Caco-2 (cell line): Measurements from ENCODE around the gene ZNF521. TPM values are rescaled to one million over a fixed set of nuclear protein-coding genes. Genes with fewer than 3 reads are reported as not detected.

ENCODE experiments used
- BruUV-seq: library from RNA; stranded (reverse); fragments of 400-500 nt; replicated peaks from 2 replicates; lab custom pipeline; 2021; lab: Mats Ljungman, UMichigan
- CTCF ChIA-PET: fragments of 300-600 bp; sonication (Branson Sonifier 250); formaldehyde crosslinking; loops from one replicate; lab custom pipeline; 2022; ENCODE audit warnings: antibody characterized with exemption; lab: Charles Lee
- POLR2A ChIA-PET: fragments of 300-600 bp; sonication (Branson Sonifier 250); formaldehyde crosslinking; loops from one replicate; lab custom pipeline; 2022; ENCODE audit warnings: antibody characterized with exemption; lab: Charles Lee
- DNase-seq, 2 experiments: peaks; one replicate each; pipeline versions ENCODE4 v3.0.0 to v3.0.0-alpha.2; 2020 to 2022
- H3K27me3 ChIP-seq: replicated peaks from 2 replicates; pipeline ENCODE4 v1.6.0; 2011; ENCODE audit warnings: low read length; ENCODE audit not compliant: control insufficient read depth, insufficient read depth
- H3K36me3 ChIP-seq: 2 replicates; pipeline ENCODE4 v1.5.1; 2011; ENCODE audit warnings: low read length; ENCODE audit not compliant: control insufficient read depth, insufficient read depth
- H3K4me1 ChIP-seq: fragments of 250-450 bp; sonication (Bioruptor Pico); 2 replicates; pipeline ENCODE4 v1.5.1; 2020; ENCODE audit warnings: mild to moderate bottlenecking
- H3K4me3 ChIP-seq: 2 replicates; pipeline ENCODE4 v1.5.1; 2011; ENCODE audit warnings: low read depth, mild to moderate bottlenecking, control low read depth, low read length
- H3K9me3 ChIP-seq: fragments of 250-450 bp; sonication (Bioruptor Pico); 2 replicates; pipeline ENCODE4 v1.5.1; 2020; ENCODE audit warnings: mild to moderate bottlenecking, moderate library complexity
- H3K27ac Mint-ChIP-seq: one replicate; pipeline ENCODE4 v1.8.0; 2022; ENCODE audit warnings: mixed read lengths; ENCODE audit not compliant: unreplicated experiment
- H3K27me3 Mint-ChIP-seq: one replicate; pipeline ENCODE4 v1.8.0; 2022; ENCODE audit warnings: mixed read lengths; ENCODE audit not compliant: insufficient read depth, unreplicated experiment
- H3K36me3 Mint-ChIP-seq: one replicate; pipeline ENCODE4 v1.8.0; 2022; ENCODE audit warnings: mild to moderate bottlenecking, mixed read lengths; ENCODE audit not compliant: insufficient read depth, unreplicated experiment
- H3K4me1 Mint-ChIP-seq: one replicate; pipeline ENCODE4 v1.8.0; 2022; ENCODE audit warnings: low read depth, mixed read lengths; ENCODE audit not compliant: unreplicated experiment
- H3K4me3 Mint-ChIP-seq: one replicate; pipeline ENCODE4 v1.8.0; 2022; ENCODE audit warnings: mild to moderate bottlenecking, moderate library complexity, mixed read lengths; ENCODE audit not compliant: unreplicated experiment
- H3K9me3 Mint-ChIP-seq: one replicate; pipeline ENCODE4 v1.8.0; 2022; ENCODE audit warnings: mixed read lengths; ENCODE audit not compliant: unreplicated experiment
- intact Hi-C: fragments of 100-400 bp; cut with micrococcal nuclease; formaldehyde crosslinking; loops from one replicate; pipeline ENCODE4 v1.10.0; 2022; ENCODE audit not compliant: unreplicated experiment
- total RNA-seq: library from RNA; stranded (reverse); gene quantifications from 2 replicates; pipeline ENCODE4 v1.2.3, GENCODE V29; 2022
- TF ChIP-seq, protein P1 (sequence below), 2 experiments: fragments of 200-600 bp in 1 of 2; IDR thresholded peaks; 1 replicate in 1 of 2; 2 replicates in 1 of 2; pipeline versions ENCODE4 v1.5.1 to v1.8.0; 2011 to 2022; ENCODE audit warnings: antibody characterized with exemption in 1 of 2, control low read depth in 1 of 2, inconsistent platforms in 1 of 2, low read depth in 1 of 2, low read length in 1 of 2, mild to moderate bottlenecking in 1 of 2, moderate library complexity in 1 of 2; ENCODE audit not compliant: insufficient read depth in 1 of 2, severe bottlenecking in 1 of 2, unreplicated experiment in 1 of 2

ZNF521 gene
- total RNA-seq, 1 experiment from 2014 or later, result not detected

DNA sequence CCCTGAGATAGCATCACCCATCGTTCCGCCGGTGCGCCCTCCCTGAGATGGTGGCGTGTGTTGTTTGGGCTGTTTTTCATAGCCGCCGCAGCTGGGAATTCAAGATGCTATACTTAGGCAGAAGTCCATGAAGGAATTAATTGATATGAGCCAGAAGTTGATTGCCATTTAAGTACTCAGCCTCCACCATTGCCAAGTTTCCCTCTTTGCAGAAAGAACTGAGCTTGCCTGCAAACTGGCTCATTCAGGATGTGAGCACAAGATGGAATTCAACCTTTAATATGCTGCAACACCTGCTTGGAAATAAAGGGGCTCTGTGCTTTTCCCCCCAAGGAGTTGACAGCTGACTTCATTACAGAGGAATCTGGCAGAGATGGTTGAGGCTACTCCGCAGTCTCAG lies 295.5 kb downstream of the ZNF521 start:
- POLR2A ChIA-PET, result no interaction called here
- H3K4me1 ChIP-seq, result no peaks in the 10 kb centered on the region

GRCh38 chr18:25055076-25055475 lies 296.9 kb downstream of the ZNF521 start:
- BruUV-seq, result no TSS peak
- H3K27ac Mint-ChIP-seq, result no peak overlapping the region
- H3K4me1 ChIP-seq, result no peaks in the 10 kb centered on the region
- no peaks in the 10 kb centered on the region for H3K27me3 Mint-ChIP-seq
- intact Hi-C loops, result no loop called here
- no peaks in the 10 kb centered on the region for H3K27me3 ChIP-seq
- no peak overlapping the region for H3K4me3 Mint-ChIP-seq
- no peaks in the 10 kb centered on the region for H3K36me3 Mint-ChIP-seq
- no peaks in the 10 kb centered on the region for H3K4me1 Mint-ChIP-seq
- CTCF ChIA-PET, result no interaction called here
- POLR2A ChIA-PET, result no interaction called here
- H3K36me3 ChIP-seq, result no peaks in the 10 kb centered on the region
- TF ChIP-seq, protein P1, sequence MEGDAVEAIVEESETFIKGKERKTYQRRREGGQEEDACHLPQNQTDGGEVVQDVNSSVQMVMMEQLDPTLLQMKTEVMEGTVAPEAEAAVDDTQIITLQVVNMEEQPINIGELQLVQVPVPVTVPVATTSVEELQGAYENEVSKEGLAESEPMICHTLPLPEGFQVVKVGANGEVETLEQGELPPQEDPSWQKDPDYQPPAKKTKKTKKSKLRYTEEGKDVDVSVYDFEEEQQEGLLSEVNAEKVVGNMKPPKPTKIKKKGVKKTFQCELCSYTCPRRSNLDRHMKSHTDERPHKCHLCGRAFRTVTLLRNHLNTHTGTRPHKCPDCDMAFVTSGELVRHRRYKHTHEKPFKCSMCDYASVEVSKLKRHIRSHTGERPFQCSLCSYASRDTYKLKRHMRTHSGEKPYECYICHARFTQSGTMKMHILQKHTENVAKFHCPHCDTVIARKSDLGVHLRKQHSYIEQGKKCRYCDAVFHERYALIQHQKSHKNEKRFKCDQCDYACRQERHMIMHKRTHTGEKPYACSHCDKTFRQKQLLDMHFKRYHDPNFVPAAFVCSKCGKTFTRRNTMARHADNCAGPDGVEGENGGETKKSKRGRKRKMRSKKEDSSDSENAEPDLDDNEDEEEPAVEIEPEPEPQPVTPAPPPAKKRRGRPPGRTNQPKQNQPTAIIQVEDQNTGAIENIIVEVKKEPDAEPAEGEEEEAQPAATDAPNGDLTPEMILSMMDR (IDR thresholded peaks at IDR 0.05; ENCODE audit: insufficient read depth in 1 of 2, low read depth in 1 of 2, low read length in 1 of 2, severe bottlenecking in 1 of 2, unreplicated experiment in 1 of 2), result no peak
- no peak for DNase-seq
- no peak overlapping the region for H3K4me3 ChIP-seq
- H3K9me3 Mint-ChIP-seq, result no peaks in the 10 kb centered on the region
- no peaks in the 10 kb centered on the region for H3K9me3 ChIP-seq

More for the DNA sequence above, 295.5 kb downstream of the ZNF521 start:
- Mint-ChIP-seq H3K36me3 (no peaks in the 10 kb centered on the region), H3K4me3 (no peak overlapping the region), H3K4me1 (no peaks in the 10 kb centered on the region), H3K27ac (no peak overlapping the region), H3K27me3 (no peaks in the 10 kb centered on the region), H3K9me3 (no peaks in the 10 kb centered on the region)
- no peak for DNase-seq
- CTCF ChIA-PET, result no interaction called here
- Histone ChIP-seq H3K4me3 (no peak overlapping the region), H3K9me3 (no peaks in the 10 kb centered on the region), H3K27me3 (no peaks in the 10 kb centered on the region), H3K36me3 (no peaks in the 10 kb centered on the region)
- TF ChIP-seq, protein P1 (IDR thresholded peaks at IDR 0.05; ENCODE audit: insufficient read depth in 1 of 2, low read depth in 1 of 2, low read length in 1 of 2, severe bottlenecking in 1 of 2, unreplicated experiment in 1 of 2), result no peak
- BruUV-seq, result no TSS peak
- intact Hi-C loops, result no loop called here

- BruUV-seq, result no TSS peak
- H3K4me3 Mint-ChIP-seq, result no peak overlapping the region
These were observed 298.5 kb downstream of the ZNF521 start for GRCh38 chr18:25053466-25053865.

More at GRCh38 chr18:25053466-25053865, 298.5 kb downstream of the ZNF521 start:
- intact Hi-C loops, result no loop called here
- H3K9me3 ChIP-seq, result no peaks in the 10 kb centered on the region
- H3K36me3 ChIP-seq, result no peaks in the 10 kb centered on the region
- Mint-ChIP-seq H3K36me3 (no peaks in the 10 kb centered on the region), H3K27ac (no peak overlapping the region), H3K4me1 (no peaks in the 10 kb centered on the region), H3K27me3 (no peaks in the 10 kb centered on the region), H3K9me3 (no peaks in the 10 kb centered on the region)
- ChIA-PET POLR2A (no interaction called here), CTCF (no interaction called here)
- no peaks in the 10 kb centered on the region for H3K4me1 ChIP-seq
- TF ChIP-seq, protein P1 (IDR thresholded peaks at IDR 0.05; ENCODE audit: insufficient read depth in 1 of 2, low read depth in 1 of 2, low read length in 1 of 2, severe bottlenecking in 1 of 2, unreplicated experiment in 1 of 2), result no peak
- no peak for DNase-seq
- H3K27me3 ChIP-seq, result no peaks in the 10 kb centered on the region
- no peak overlapping the region for H3K4me3 ChIP-seq
